GM19452 (cell line): ENCODE results near the gene STEAP1B.
"Not testable (repeated sequence)": the region's sequence is repeated elsewhere in the genome, so short reads cannot be mapped to it uniquely, and the experiment has no call there.

Experiments used
- ATAC-seq: cut with Tn5 transposase; IDR thresholded peaks from one replicate; pipeline ENCODE4 v1.9.1; 2021; ENCODE audit not compliant: unreplicated experiment

STEAP1B gene

DNA sequence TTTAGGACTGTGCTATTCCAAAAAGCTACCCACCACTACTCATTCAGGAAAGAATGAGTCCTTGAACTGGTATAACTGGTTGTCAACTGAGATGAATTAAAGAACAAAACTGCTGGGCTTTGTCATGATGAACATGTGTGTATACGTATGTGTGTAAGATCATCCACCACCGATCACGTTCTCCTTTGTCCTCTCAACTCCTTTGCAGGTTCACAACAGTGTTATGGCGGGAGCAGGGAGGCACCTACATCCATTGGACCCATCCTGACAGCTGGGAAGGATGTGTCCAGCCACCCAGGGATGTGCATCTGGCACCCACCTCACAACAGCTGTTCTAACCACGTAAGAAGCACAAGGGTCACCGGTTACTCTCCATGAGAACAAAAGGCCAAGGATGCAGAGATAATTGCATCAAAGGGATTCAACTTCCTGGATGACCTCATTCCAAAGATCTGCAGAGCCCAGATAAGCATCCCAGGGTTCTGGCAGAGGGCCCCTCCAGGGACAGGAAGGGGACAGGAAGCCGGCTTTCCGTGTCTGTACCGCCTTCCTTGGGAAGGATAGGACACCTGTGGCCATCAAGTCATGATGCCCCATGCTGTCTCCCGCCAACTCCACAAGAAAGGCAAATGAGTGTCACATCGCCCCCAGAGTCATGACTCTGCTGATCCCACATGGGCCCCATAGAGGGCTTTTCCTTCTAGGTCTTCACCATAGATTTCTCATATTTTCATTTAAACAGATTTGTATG, 66.1 kb downstream of the STEAP1B start:
- ATAC-seq, result no peak

DNA sequence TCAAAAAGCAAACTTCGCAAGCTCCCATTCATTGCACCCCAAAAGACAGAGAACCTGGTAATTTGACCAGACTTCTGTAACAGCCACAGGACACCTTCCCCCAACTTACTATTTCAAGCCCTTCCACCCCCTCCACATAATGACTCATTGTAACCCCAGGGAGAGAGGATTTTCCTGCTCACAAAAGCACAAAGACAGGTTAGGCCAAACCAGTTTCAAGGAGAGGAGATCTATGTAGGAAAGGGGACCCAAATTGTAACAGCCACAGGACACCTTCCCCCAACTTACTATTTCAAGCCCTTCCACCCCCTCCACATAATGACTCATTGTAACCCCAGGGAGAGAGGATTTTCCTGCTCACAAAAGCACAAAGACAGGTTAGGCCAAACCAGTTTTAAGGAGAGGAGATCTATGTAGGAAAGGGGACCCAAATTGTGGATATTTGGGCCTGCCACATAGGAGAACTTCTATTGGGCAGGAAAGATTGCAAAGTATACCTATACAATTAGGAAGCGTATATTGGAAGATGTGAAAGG, 66.8 kb downstream of the STEAP1B start:
- not testable (repeated sequence) for ATAC-seq

DNA sequence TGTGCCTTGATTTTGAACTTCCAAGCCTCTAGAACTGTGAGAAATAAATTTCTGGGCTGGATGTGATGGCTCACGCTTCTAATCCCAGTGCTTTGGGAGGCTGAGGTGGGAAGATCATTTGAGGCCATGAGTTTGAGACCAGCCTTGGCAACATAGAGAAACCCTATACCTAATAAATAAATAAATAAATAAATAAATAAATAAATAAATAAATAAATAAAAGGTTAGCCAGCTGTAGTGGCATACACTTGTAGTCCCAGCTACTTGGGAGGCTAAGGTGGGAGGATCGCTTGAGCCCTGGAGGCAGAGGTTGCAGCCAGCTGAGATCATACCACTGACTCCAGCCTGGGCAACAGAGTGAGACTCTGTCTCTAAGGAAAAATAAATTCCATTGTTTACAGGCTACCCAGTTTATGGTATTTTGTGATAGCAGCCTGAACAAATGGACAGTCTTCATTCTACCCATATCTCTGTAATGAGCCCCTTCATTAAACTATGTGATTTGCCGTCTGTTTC, 67.7 kb downstream of the STEAP1B start:
- no peak for ATAC-seq

DNA sequence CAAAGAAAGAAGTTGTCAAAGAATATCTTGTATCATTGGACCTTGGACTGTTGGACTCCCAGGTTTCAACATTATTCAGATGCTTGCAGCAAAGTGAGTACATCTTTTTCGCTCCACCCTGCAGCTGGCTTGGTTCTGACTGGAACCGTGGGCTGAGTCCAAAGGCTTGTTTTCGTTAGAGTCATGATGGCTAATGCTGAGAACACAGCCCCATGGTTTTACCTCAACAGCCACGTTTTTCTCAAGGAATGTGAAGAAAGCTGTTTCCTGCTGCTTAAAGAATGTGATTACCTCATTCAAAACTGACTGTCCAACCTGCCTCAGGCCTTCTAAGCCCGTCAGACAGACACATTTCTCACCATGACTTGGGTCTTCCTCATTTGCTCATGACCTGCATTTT, 69.5 kb downstream of the STEAP1B start:
- no peak for ATAC-seq

DNA sequence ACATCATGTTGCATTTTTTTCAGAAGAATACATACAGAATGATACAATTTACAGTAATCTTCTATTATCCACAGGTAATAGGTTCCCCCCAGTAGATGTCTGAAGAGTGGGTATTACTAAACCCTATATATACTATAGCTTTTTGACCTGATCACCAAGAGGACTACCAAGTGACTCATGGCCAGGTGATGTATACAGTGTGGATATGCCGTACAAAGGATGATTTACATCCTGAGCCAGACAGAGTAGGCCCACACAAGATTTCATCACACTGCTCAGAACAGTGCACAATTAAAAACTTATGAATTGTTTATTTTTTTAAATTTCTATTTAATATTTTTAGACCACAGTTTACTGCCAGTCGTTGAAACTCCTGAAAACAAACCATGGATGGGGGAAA, 70.6 kb downstream of the STEAP1B start:
- ATAC-seq, result no peak

DNA sequence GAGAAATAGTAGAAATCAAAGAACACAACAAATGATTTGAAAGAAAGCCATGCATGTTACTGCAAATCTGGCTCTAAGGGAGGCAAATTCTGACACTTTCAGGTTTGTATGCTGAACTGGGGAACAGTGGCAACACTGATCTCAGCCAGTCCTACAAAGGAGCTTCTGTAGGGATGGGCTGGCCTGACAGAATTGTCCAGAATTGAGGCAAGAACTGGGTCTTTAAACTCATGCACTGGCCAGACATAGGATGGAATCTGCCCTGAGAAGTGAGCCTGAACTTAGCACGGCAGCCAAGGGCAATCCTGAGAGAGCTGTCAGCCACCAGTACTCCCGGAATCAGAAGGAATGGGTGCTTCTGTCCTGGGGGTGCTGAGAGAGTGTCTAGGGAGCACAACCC, 72.1 kb downstream of the STEAP1B start:
- no peak for ATAC-seq

DNA sequence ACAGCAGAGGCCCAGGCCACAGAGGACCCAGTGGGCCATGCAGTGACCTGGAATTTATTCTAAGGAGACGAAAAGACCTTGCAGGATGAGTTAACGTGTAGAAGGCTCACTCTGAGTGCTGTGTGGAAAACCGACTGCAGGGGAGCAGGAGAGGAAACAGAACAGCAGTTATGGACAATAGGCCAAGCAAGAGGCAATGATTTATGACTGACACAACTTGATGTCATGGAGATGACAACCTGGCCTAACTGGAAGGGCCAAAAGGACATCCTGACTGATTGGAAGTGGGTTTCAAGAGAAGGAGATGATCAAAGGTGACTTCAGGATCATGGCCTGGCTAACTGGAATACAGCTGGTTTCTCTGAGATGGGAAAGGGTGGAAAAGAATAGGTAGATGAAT, 72.9 kb downstream of the STEAP1B start:
- no peak for ATAC-seq

DNA sequence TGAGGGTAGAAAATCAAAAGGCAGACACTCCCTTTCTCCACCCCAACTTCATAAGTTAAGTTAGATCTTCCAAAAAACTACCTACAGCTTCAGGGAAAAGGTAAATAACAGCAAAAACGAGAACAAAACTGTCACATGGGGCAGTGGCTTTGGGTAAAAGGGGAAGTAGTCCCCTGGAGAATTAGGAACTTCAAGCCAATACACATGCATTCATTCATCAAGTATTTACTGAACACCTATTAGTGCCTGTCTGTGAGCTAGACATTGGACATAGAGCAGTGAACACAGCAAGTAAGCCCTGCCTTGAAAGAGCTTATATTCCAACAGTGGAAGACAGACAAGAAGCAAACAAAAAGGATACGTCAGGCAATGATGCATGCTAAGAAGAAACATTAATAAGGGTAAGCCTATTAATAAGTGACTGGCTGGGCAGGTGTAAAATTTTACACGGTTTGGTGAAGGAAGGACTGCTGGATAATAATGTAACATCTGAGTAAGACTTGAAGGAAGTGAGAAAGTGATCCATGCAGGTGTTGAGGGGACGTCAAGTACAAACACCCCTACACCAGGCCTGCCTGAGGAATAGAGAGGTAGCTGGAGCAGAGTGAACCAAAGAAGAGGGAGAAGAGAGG, 73.4 kb downstream of the STEAP1B start:
- ATAC-seq, result peak; percentile 70

DNA sequence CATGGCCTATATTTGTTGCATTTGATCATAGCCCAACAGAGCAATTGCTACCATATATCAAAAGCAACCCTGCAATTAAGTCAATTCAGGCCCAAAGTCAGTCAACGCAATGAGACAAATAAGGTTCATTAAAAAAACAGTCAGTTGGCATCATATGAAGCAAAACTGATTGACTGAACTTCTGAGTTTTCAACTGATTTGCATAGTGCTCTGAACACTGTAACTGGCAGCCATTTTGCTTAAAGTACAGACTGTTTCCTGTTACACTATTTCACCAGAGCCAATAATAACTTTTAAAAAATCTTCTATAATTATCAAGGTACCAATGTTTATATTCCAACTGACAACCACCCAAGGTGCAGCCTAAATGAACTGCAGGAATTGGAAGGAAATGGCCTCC, 74.6 kb downstream of the STEAP1B start:
- ATAC-seq, result no peak

DNA sequence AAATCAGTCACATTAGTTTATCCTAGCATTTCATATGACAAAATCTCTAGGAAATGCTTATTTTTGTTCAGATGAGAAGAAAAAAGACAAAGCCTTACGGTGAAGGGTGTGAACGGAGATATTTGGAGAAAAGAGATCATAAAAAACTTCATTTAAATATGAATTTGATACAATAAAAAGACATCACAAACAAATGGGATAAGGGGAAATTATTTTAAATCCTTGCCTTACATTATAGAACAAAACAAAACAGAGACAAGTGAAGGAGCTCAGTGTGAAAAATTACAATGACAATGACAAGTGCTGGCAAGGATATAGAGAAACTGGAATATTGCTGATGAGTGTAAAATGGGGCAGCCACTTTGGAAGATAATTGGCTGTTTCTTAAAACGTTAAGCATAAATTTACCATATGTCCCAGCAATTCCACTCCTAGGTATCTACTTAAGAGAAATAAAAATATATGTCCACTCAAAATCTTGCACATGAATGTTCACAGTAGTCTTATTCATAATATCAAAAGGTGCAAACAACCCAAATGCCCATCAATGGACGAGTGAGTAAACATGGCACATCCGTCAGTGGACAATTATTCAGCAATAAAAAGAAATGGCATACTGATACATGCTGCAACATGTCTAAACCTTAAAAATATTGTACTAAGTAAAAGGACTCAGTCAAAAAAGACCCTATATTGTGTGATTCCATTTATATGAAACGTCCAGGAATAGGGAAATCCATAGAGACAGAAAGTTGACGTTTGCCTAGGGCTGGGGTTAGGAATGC, 77.0 kb downstream of the STEAP1B start:
- ATAC-seq, result no peak

DNA sequence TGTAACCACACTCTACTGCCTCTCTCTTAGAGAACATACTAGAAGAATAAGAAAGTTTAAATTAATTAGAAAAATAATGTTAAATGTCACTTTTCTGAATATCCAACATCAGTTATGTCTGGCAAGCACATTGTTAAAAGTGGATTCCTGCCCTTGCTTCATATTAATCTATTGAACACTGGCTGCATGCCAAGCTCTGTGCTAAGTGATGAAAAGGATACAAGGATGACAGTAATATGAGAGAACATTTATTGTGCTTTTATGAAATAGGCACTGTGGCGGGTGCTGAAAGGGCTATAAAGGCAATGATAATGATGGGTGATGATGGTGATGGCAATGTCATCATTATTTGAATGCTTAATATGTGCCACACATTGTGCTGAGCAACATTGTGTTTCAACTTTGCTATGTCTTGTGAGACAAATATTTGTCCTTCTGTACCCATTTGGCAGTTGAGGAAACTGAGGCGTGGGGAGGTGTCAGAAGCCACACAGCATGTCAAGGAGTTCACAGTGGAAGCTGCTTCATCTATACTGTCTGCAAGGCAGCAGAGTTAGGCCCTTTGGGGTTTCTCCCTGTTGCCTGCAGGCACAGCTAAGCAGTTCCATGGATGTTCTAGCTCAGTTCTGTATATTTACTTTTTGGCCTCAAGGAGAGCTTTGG, 78.9 kb downstream of the STEAP1B start:
- ATAC-seq, result no peak

DNA sequence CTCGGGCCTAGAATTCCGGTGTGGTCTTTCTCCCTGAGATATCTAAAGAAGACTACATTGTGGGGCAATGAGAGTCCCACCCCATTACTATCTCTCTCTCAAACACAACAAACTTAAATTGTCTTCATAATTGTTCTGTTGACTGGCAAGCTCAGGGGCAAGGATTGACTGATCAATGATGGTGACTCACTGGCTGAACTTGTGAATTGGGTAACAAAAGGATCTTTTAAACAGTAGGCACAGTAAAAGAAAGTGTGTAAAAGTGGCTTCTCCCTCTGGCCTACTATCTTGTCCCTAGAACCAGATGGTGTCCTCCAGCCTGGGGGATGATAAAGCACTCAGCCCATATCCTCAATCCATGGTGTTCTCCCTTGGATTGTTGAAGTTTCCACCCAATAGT, 80.0 kb downstream of the STEAP1B start:
- no peak for ATAC-seq

DNA sequence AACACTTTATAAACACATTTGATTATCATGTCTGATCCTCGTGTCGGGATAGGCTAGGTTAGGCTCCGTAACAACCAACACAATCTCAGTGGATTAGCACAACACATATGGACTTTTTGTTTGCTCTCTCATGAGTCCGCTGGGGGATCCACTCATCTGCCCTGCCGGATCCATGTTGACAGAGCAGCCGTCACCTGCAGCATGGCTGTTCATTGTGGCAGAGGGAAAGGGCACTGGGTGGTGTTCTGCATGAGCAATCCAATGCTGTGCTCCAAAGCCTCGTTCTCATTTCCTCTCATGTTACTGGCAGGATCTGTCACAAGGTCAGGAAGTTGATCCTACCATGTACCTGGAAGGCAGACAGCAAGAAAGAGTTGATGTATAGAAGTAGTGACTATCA, 80.5 kb downstream of the STEAP1B start:
- no peak for ATAC-seq

DNA sequence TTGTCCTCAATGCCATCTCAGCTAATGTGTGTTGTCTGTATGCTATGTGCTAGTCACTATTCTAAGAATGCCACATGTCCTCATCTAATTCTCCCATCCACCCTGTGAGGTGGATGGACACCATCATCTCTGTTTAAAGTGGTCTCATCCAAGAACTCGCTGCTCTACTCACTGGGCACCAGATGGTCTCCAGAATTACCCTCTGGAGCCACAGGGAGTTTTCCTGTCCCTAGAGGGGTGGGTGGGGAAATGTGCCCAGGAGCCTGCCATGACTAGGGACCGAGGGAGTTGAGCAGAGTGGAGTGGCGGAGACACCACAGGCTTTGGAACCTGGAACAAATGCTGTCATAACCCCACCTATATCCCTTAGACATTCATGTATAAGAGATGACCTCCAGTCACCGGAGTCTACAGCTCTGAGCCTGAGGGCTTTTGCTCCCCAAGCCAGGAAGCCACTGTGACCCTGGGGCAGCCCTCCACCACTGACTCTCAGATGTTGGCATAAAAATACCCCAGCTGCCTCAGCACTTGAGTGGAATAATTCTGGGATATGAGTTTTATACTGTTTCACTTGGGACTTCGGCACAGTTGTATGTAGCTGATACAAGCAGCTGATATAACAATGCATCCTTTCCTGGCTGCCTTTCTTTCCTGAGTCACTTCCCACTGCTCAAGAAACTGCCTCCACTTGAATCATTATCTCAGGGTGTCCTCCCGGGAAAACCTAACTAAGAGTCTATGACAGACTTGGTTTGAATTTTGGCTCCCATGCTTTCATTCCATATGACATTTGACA, 81.5 kb downstream of the STEAP1B start:
- no peak for ATAC-seq

DNA sequence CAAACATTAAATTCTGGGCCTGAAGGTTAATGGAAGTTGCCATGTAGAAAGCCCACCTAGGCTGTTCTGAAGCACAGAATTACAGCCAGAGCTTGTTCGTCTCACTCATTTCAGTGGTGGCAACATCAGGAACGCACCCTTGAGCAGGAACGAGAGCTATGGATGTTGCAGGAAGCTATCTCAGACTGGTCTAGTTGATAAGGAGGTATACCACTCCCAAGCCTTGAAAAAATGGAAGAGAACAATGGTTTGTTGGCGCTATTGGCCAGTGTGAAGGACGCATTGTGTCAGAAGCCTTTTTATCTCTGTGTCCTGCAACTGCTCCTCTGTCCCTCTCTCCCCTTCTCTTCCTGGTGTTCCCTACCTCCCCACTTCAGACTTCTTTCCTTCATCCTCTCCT, 82.1 kb downstream of the STEAP1B start:
- ATAC-seq, result no peak

DNA sequence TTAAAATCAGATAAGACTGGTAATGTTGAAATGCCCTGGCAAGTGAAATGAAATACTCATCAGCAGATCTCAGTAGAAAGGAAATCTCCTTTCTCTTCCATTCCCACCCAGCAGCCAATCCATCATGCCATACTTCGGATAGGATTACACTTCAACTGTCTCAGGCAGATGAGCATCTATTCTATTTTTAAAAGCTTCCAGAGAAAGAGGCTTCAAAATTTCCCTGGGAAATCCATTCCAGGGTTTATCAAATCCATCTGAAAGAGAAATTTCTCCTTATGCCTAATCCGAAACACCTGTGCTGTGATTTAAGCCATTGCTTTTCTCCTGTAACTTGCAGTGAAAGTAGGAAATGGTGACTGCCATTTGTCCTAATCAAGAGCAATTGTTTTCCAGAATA, 82.6 kb downstream of the STEAP1B start:
- no peak for ATAC-seq

DNA sequence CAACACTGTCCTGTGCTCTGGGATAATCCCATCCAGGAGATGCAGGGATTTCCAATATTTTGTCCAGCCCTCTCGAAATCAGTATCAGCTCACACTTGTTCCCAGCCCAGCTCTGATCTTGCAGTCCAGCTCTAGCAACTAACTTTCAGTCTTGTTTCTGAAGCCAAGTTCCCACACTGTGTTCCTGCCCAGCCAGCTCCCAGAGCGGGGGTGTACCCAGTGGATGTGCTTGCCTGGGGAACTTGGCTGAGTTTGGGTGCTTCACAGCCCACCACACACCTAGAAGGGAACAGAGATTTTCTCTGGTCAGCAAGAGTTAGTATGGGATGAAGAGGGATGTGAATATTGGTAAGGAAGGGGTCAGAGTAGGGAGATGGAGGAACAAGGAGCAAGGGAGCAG, 85.6 kb downstream of the STEAP1B start:
- no peak for ATAC-seq

DNA sequence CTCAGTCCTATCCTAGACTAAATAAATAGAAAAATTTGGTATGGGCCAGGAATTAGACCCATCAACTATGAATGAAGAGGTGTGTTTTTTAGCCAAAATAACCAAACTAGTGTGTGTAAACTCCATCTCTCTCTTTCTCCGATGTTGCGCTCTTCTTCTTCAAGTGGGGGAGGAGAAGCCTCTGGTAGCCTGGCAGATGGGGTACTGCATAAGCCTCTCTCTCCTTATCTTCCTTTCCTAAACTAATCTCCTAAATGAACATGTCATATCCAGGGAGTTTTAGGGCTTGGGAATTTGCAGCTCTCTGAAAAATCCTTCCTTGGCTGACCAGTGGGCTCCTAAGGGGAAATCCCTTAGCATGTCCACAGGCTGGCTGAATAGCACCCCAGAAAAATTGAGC, 86.8 kb downstream of the STEAP1B start:
- no peak for ATAC-seq

DNA sequence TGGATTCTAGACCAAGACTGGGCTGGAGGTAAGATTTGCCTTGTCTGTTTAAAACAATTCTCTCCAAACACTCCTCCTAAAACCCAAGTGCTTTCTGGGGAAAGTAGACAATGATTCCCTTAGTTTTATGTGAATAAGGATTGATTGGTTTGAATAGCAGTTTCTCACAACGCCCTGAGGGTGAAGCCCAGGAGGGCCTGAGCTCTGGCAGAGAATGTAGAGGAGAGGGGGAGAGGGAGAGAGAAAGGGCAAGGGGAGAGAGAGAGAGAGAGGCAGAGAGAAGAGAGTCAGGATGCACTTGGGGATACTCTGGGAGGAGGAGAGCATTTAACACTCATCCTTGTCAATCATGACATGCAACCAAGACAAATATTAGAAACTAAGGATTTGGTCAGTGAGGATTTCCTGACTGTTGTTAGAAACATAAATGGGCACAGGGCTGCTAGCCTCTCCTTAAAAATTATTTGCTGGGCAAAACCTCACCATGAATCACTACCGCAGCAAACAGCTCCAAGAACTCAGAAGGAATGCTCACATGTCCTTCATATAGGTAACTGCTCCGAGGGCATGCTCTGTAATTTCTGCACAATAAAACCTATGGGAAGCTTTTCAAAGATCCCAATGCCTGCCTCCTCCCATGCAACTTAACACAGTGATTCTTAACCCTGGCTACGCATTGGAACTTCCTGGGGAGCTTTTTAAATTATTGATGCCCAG, 87.9 kb downstream of the STEAP1B start:
- no peak for ATAC-seq

DNA sequence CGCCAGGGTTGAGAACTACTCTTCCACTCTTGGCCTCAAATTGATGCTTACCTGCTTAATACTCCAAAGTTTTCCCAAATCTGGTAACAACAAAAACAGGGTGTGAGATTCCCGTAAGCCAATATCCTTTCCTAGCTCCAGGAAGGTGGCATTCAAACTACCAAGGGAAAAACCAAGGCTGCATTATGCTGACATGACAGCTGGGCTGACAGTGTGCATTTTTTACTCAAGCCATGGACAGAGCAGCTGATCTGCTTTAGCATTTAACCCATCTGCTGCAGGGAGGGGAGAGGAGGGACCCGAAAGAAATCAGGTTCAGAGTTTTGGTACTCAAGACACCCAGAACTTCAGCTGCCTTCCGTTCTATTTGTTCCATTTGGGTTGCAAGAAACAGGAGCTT, 93.3 kb downstream of the STEAP1B start:
- ATAC-seq, result no peak
